Measurements from ENCODE around the gene FOXD2.

DNA sequence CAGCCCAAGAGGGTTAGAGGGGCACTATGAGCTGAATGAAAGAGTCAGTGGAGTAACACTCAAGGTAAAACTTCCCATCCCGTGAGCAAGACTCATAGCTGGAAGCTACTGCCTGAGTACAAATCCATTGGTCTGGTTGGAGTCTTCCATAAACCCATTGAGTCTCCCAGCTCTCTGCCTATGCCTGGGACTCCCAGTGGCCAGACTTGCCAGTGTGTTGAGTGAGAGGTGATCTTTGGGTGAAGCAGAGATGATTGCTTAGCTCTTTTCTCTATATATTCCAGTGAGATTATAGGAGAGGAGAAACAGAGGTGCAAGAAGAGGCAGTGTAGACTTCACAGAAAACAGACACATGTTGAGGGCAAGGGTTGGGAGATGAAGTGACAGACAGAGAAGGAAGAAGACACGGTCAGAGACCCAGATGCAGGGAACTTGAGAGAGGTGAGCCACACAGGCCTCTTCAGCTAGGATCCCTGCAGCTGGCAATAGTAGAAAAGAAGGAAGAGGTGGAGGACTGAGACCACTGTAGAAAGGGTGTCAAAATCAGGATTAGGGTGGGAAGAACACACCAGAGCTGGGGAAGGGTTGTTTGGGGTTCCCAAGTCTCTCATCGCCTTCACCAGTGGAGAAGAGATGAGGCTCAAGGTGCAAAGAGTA lies 3.7 kb downstream of the FOXD2 start:
- TF ChIP-seq, protein P1, sequence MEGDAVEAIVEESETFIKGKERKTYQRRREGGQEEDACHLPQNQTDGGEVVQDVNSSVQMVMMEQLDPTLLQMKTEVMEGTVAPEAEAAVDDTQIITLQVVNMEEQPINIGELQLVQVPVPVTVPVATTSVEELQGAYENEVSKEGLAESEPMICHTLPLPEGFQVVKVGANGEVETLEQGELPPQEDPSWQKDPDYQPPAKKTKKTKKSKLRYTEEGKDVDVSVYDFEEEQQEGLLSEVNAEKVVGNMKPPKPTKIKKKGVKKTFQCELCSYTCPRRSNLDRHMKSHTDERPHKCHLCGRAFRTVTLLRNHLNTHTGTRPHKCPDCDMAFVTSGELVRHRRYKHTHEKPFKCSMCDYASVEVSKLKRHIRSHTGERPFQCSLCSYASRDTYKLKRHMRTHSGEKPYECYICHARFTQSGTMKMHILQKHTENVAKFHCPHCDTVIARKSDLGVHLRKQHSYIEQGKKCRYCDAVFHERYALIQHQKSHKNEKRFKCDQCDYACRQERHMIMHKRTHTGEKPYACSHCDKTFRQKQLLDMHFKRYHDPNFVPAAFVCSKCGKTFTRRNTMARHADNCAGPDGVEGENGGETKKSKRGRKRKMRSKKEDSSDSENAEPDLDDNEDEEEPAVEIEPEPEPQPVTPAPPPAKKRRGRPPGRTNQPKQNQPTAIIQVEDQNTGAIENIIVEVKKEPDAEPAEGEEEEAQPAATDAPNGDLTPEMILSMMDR (IDR thresholded peaks at IDR 0.05): no peak
- no peak for TF ChIP-seq POLR2A (IDR thresholded peaks at IDR 0.05)

All from body of pancreas (tissue), 4 donors.